Measurements from ENCODE around the gene KIR3DL1.
"Not testable (repeated sequence)": the region's sequence is repeated elsewhere in the genome, so short reads cannot be mapped to it uniquely, and the experiment has no call there.

Gene KIR3DL1

GRCh38 chr19:54806516-54806838 lies 9.8 kb upstream of the KIR3DL1 start:
- DNase-seq (ENCODE audit: low read depth in 2 of 2, low spot score in 1 of 2), result no peak

DNA sequence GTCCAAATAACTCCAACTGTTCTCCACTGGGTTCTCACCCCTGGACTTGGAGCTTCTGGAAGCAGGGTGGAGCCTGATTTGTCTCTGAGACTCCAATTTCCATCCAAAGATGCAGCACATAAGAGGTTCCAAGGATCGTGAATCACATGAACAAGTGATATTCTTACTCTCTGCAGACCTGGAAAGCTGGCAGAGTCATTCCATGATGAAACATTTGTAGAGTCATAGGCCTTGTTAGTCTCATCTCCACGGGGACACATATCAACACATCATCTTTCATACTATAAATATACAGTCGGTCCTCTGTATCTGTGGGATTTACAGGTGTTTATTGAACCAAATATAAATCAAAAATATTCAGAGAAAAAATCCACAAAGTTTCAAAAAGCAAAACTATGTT lies 1.7 kb upstream of the KIR3DL1 start:
- DNase-seq (ENCODE audit: low read depth in 2 of 2, low spot score in 1 of 2), result not testable (repeated sequence)

- DNase-seq (ENCODE audit: low read depth in 2 of 2, low spot score in 1 of 2), result no peak
Observed at GRCh38 chr19:54817670-54818536, 1.6 kb downstream of the KIR3DL1 start.

DNA sequence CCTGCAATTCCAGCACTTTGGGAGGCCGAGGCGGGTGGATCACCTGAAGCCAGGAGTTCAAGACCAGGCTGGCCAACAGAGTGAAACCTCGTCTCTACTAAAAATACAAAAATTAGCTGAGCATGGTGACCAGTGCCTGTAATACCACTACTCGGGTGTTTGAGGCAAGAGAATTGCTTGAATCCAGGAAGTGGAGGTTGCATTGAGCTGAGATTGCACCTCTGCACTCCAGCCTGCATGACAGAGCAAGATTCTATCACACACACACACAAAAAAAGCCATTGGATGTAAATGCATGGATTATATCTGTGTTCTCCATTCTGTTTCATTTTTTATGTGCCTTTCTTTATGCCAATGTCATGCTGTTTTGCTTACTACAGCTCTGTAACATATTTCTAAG lies 8.1 kb downstream of the KIR3DL1 start:
- DNase-seq (ENCODE audit: low read depth in 2 of 2, low spot score in 1 of 2), result not testable (repeated sequence)

DNA sequence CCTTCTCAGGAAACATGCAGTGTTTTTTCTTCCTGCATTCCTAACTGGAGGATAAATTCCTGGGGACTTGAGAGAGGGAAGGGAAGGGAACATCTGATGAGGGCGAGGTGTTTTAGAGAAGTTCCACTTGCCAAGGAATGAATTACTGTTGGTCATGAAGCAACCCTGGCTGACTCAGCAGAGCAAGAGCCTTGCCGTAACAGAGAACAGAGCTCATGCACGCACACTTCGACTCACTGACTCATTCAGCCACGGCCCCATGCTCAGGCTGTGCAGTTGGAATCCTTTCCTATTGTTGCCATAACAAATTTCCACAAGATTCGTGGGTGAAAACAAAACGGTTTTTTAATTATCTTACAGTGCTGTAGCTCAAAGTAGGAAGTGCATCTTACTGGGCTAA lies 9.1 kb downstream of the KIR3DL1 start:
- DNase-seq (ENCODE audit: low read depth in 2 of 2, low spot score in 1 of 2), result not testable (repeated sequence)

GRCh38 chr19:54828064-54828463 lies 11.8 kb downstream of the KIR3DL1 start:
- DNase-seq (ENCODE audit: low read depth in 2 of 2, low spot score in 1 of 2), result not testable (repeated sequence)

- DNase-seq (ENCODE audit: low read depth in 2 of 2, low spot score in 1 of 2), result not testable (repeated sequence)
Observed at GRCh38 chr19:54832496-54832895, 16.2 kb downstream of the KIR3DL1 start, which contains the start of gene KIR2DS4. Gene KIR2DS4 (plus strand): TSS chr19:54832676.

DNA sequence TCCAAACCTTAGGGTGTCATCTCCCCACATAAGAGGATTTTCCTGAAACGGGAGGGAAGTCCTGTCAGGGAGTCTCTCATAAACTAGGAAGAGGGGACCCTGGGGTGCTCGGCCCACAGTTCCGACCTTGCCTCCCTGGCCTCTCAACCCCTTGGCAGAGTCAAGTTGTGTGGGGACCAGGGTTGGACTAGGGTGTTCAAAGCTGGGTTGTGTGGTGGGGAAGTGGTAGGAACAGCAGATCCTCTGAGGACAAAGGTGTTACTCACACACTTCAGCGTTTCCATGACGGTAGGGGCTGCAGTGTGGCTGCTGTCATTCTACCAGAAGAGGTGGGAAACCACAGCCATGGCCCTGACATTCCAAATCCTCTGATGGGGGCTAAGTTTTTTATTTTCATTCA lies 18.9 kb downstream of the KIR3DL1 start:
- DNase-seq (ENCODE audit: low read depth in 2 of 2, low spot score in 1 of 2), result not testable (repeated sequence)

DNA sequence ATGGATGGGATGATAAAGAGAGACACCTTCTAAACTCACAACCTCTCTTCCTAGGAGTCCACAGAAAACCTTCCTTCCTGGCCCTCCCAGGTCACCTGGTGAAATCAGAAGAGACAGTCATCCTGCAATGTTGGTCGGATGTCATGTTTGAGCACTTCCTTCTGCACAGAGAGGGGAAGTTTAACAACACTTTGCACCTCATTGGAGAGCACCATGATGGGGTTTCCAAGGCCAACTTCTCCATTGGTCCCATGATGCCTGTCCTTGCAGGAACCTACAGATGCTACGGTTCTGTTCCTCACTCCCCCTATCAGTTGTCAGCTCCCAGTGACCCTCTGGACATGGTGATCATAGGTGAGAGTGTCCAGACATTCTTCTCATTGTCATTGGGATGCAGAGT lies 21.3 kb downstream of the KIR3DL1 start:
- DNase-seq (ENCODE audit: low read depth in 2 of 2, low spot score in 1 of 2), result not testable (repeated sequence)

GRCh38 chr19:54843171-54843570 lies 26.9 kb downstream of the KIR3DL1 start:
- not testable (repeated sequence) for DNase-seq (ENCODE audit: low read depth in 2 of 2, low spot score in 1 of 2)

DNA sequence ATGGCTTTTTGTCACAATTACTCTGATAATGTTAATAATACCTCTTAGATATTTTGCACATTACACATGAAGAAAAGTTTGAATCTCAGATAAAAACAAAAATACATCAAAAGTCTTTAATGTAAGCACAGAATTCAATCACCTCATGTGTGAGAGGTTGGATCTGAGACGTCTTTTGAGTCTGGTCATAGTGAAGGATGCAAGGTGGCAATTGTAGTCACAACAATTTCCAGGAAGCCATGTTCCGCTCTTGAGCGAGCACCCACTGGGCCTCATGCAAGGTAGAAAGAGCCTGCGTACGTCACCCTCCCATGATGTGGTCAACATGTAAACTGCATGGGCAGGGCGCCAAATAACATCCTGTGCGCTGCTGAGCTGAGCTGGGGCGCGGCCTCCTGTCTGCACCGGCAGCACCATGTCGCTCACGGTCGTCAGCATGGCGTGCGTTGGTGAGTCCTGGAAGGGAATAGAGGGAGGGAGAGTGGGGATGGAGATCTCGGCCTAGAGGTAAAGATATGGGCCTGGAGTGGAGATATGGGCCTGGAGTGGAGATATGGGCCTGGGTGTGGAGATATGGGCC lies 33.9 kb downstream of the KIR3DL1 start, which contains the start of gene KIR3DL2:
TSS of gene KIR3DL2 (plus strand) at position 383 of the 580 bp plus-strand sequence. CDS start at position 416, 33 bp downstream.
- not testable (repeated sequence) for DNase-seq (ENCODE audit: low read depth in 2 of 2, low spot score in 1 of 2)

- no peak for DNase-seq (ENCODE audit: low read depth in 2 of 2, low spot score in 1 of 2)
Observed at GRCh38 chr19:54850930-54851329, 34.7 kb downstream of the KIR3DL1 start.

DNA sequence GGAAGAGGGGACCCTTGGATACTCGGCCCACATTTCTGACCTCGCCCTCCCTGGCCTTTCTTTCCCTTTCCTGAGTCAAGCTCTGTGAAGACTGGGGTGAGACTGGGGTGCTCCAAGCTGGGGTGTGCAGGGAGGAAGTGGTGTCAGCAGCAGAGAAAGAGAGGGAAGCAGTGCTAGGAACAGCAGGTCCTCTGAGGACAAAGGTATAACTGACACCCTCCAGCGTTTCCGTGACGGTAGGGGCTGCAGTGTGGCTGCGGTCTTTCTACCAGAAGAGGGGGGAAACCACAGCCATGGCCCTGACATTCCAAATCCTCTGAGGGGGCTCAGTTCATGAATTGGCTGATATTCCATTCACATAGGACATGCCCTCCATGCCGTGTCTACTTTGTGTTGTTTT lies 35.1 kb downstream of the KIR3DL1 start:
- DNase-seq (ENCODE audit: low read depth in 2 of 2, low spot score in 1 of 2), result no peak

GRCh38 chr19:54855241-54855640 lies 39.0 kb downstream of the KIR3DL1 start:
- DNase-seq (ENCODE audit: low read depth in 2 of 2, low spot score in 1 of 2), result not testable (repeated sequence)

DNA sequence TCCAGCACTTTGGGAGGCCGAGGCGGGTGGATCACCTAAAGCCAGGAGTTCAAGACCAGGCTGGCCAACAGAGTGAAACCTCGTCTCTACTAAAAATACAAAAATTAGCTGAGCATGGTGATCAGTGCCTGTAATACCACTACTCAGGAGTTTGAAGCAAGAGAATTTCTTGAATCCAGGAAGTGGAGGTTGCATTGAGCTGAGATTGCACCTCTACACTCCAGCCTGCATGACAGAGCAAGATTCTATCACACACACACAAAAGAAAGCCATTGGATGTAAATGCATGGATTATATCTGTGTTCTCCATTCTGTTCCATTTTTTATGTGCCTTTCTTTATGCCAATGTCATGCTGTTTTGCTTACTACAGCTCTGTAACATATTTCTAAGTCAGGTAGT lies 42.2 kb downstream of the KIR3DL1 start:
- DNase-seq (ENCODE audit: low read depth in 2 of 2, low spot score in 1 of 2), result not testable (repeated sequence)

GRCh38 chr19:54859421-54859820 lies 43.2 kb downstream of the KIR3DL1 start:
- not testable (repeated sequence) for DNase-seq (ENCODE audit: low read depth in 2 of 2, low spot score in 1 of 2)

DNA sequence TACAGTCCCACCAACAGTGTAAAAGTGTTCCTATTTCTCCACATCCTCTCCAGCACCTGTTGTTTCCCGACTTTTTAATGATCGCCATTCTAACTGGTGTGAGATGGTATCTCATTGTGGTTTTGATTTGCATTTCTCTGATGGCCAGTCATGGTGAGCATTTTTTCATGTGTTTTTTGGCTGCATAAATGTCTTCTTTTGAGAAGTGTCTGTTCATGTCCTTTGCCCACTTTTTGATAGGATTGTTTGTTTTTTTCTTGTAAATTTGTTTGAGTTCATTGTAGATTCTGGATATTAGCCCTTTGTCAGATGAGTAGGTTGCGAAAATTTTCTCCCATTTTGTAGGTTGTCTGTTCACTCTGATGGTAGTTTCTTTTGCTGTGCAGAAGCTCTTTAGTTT lies 47.2 kb downstream of the KIR3DL1 start:
- DNase-seq (ENCODE audit: low read depth in 2 of 2, low spot score in 1 of 2), result not testable (repeated sequence)

DNA sequence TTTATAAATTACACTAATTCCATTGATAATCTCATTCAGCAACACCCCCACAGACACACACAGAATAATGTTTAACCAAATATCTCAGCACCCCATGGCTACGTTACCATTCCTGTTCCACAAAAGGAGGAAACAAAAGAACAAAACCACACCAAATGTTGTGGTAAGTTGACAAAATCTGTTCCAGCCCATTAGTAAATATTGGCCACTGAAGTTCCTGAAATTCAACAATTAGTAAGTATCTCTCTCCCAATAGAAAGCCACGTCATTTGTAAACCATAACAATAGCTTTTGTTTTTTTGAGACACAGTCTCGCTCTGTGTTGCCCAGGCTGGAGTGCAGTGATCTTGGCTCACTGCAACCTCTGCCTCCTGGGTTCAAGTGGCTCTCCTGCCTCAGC lies 55.4 kb downstream of the KIR3DL1 start:
- DNase-seq (ENCODE audit: low read depth in 2 of 2, low spot score in 1 of 2), result no peak

- DNase-seq (ENCODE audit: low read depth in 2 of 2, low spot score in 1 of 2), result no peak
Observed at GRCh38 chr19:54873990-54874389, 57.7 kb downstream of the KIR3DL1 start, which contains the start of gene FCAR. Gene FCAR (plus strand): TSS chr19:54874235. CDS start chr19:54874290, 55 bp downstream.

DNA sequence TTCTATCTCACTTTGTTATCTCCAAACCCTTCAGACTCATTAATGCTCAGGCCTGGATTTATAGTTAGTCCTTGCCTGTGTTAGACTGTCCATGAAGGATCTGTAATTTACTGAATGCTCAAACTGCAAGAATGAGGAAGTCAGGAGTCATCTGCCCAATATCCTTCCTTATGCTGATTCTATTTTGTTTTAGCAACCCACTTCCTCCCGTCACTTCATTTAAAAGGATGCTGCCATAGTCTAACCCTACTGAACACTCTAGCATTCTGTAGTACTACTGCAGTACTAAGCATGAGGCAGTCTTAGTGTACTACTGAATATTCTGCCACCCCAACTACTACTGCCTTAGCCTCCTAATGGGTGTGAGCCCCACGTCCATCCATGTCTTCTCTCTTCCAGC lies 59.2 kb downstream of the KIR3DL1 start:
- DNase-seq (ENCODE audit: low read depth in 2 of 2, low spot score in 1 of 2), result no peak

GRCh38 chr19:54877471-54877870 lies 61.2 kb downstream of the KIR3DL1 start:
- no peak for DNase-seq (ENCODE audit: low read depth in 2 of 2, low spot score in 1 of 2)

All from stimulated activated CD8-positive, alpha-beta memory T cell treated with anti-CD3 and anti-CD28 coated beads, Interleukin-4, amount 100 ng/mL, for 1 hour (primary cell).